Fibroblast of pulmonary artery (primary cell): ENCODE results near the gene THYN1.
"Not testable (repeated sequence)": the region's sequence is repeated elsewhere in the genome, so short reads cannot be mapped to it uniquely, and the experiment has no call there.

Experiments
- DNase-seq: peaks from one replicate; pipeline ENCODE4 v3.0.0-alpha.2; 2010; ENCODE audit warnings: low read depth
- H3K4me3 ChIP-seq: replicated peaks from 2 replicates; pipeline ENCODE4 v1.5.1; 2011; ENCODE audit warnings: low read depth, mild to moderate bottlenecking, control low read depth, low read length, moderate library complexity
- CTCF ChIP-seq: IDR thresholded peaks from 2 replicates; pipeline ENCODE4 v1.5.1; 2011; ENCODE audit warnings: mild to moderate bottlenecking, control low read depth, low read length, inconsistent platforms; ENCODE audit errors: missing control alignments

THYN1 gene

GRCh38 chr11:134289789-134290188, 36.6 kb upstream of the THYN1 start:
- no peak overlapping the region for H3K4me3 ChIP-seq
- no peak for DNase-seq
- no peak for TF ChIP-seq CTCF

GRCh38 chr11:134289167-134289566, 36.0 kb upstream of the THYN1 start:
- no peak for DNase-seq
- TF ChIP-seq CTCF = no peak
- H3K4me3 ChIP-seq = no peak overlapping the region

GRCh38 chr11:134288486-134288885, 35.3 kb upstream of the THYN1 start:
- H3K4me3 ChIP-seq = no peak overlapping the region
- no peak for TF ChIP-seq CTCF
- DNase-seq = no peak

GRCh38 chr11:134287561-134287960, 34.4 kb upstream of the THYN1 start:
- no peak for TF ChIP-seq CTCF

GRCh38 chr11:134284349-134284748, 31.2 kb upstream of the THYN1 start:
- not testable (repeated sequence) for DNase-seq, H3K4me3 ChIP-seq

More at GRCh38 chr11:134287561-134287960, 34.4 kb upstream of the THYN1 start:
- DNase-seq = no peak
- H3K4me3 ChIP-seq = no peak overlapping the region

GRCh38 chr11:134283461-134284230, 30.5 kb upstream of the THYN1 start:
- no peak overlapping the region for H3K4me3 ChIP-seq
- TF ChIP-seq CTCF = no peak
- DNase-seq = no peak

- no peak for DNase-seq
- H3K4me3 ChIP-seq = no peak overlapping the region
- no peak for TF ChIP-seq CTCF
These were observed 29.2 kb upstream of the THYN1 start for GRCh38 chr11:134282121-134283045.

GRCh38 chr11:134281635-134282034, 28.5 kb upstream of the THYN1 start:
- not testable (repeated sequence) for DNase-seq, H3K4me3 ChIP-seq
